ENCODE results near the gene MXD3. TPM values are rescaled to one million over a fixed set of nuclear protein-coding genes. Genes with fewer than 3 reads are reported as not detected.
"Not testable (repeated sequence)": the region's sequence is repeated elsewhere in the genome, so short reads cannot be mapped to it uniquely, and the experiment has no call there.

MXD3 gene
- total RNA-seq, 1 experiment from 2014 or later: 37.6 TPM

- Histone ChIP-seq H3K9me3 (replicated peaks) (no peaks in the 10 kb centered on the region), H3K4me3 (peak within 1 kb of the TSS; percentile 77), H3K36me3 (no peaks in the 10 kb centered on the region), H3K4me1 (peaks cover 8% of the 10 kb centered on the region; the same call in 1 of the 2 replicates), H3K27me3 (peaks cover 1% of the 10 kb centered on the region; the same call in 1 of the 2 replicates), H3K27ac (peak within 1 kb of the TSS; percentile 86)
- peak; percentile 95 to 97 for DNase-seq
Measured at GRCh38 chr5:177351392-177352329, 40.0 kb upstream of the MXD3 start, which contains the start of gene LMAN2. Gene LMAN2 (minus strand): TSS chr5:177351668. CDS start chr5:177351647, 21 bp downstream.

GRCh38 chr5:177350776-177351391, 39.2 kb upstream of the MXD3 start:
- Histone ChIP-seq H3K4me1 (peaks cover 8% of the 10 kb centered on the region; the same call in 1 of the 2 replicates), H3K27ac (peak overlapping the region; percentile 86), H3K9me3 (replicated peaks) (no peaks in the 10 kb centered on the region), H3K27me3 (no peaks in the 10 kb centered on the region), H3K4me3 (peak overlapping the region; percentile 77), H3K36me3 (no peaks in the 10 kb centered on the region; the same call in 1 of the 2 replicates)
- DNase-seq: peak in 1 of 2 experiments; percentile 25

GRCh38 chr5:177349762-177350161, 38.1 kb upstream of the MXD3 start:
- Histone ChIP-seq H3K27me3 (no peaks in the 10 kb centered on the region), H3K4me1 (peaks cover 8% of the 10 kb centered on the region; the same call in 1 of the 2 replicates), H3K9me3 (replicated peaks) (no peaks in the 10 kb centered on the region), H3K4me3 (no peak overlapping the region), H3K36me3 (peaks cover 3% of the 10 kb centered on the region; the same call in 1 of the 2 replicates), H3K27ac (no peak overlapping the region)
- no peak for DNase-seq

- no peak overlapping the region for H3K4me3 ChIP-seq
- H3K9me3 ChIP-seq (replicated peaks): no peaks in the 10 kb centered on the region
- DNase-seq: no peak
- peaks cover 7% of the 10 kb centered on the region; the same call in 1 of the 2 replicates for H3K36me3 ChIP-seq
- H3K27ac ChIP-seq: no peak overlapping the region
- no peaks in the 10 kb centered on the region for H3K27me3 ChIP-seq
- H3K4me1 ChIP-seq: peaks cover 8% of the 10 kb centered on the region; the same call in 1 of the 2 replicates
Measured at GRCh38 chr5:177349362-177349647, 37.6 kb upstream of the MXD3 start.

GRCh38 chr5:177347699-177348098, 36.0 kb upstream of the MXD3 start:
- Histone ChIP-seq H3K27me3 (no peaks in the 10 kb centered on the region), H3K4me1 (peaks cover 8% of the 10 kb centered on the region; the same call in 1 of the 2 replicates), H3K9me3 (replicated peaks) (no peaks in the 10 kb centered on the region), H3K4me3 (no peak overlapping the region), H3K27ac (no peak overlapping the region), H3K36me3 (peaks cover 16% of the 10 kb centered on the region; the same call in 1 of the 2 replicates)
- no peak for DNase-seq

GRCh38 chr5:177346820-177347219, 35.1 kb upstream of the MXD3 start:
- no peak for DNase-seq
- no peaks in the 10 kb centered on the region for H3K27me3 ChIP-seq
- peaks cover 16% of the 10 kb centered on the region; the same call in 1 of the 2 replicates for H3K36me3 ChIP-seq
- peaks cover 8% of the 10 kb centered on the region; the same call in 1 of the 2 replicates for H3K4me1 ChIP-seq
- H3K27ac ChIP-seq: no peak overlapping the region
- H3K9me3 ChIP-seq (replicated peaks): no peaks in the 10 kb centered on the region
- no peak overlapping the region for H3K4me3 ChIP-seq

- Histone ChIP-seq H3K27ac (no peak overlapping the region), H3K9me3 (replicated peaks) (no peaks in the 10 kb centered on the region), H3K36me3 (peaks cover 22% of the 10 kb centered on the region; the same call in 1 of the 2 replicates), H3K4me3 (no peak overlapping the region), H3K27me3 (no peaks in the 10 kb centered on the region), H3K4me1 (0 out of 2 replicates have a peak, but pooled peaks cover 2% of the 10 kb centered on the region)
- DNase-seq: no peak
Measured at GRCh38 chr5:177344891-177345290, 33.2 kb upstream of the MXD3 start.

- no peaks in the 10 kb centered on the region for H3K4me1 ChIP-seq
- DNase-seq: no peak
- no peak overlapping the region for H3K27ac ChIP-seq
- no peaks in the 10 kb centered on the region for H3K9me3 ChIP-seq (replicated peaks)
- H3K4me3 ChIP-seq: no peak overlapping the region
- H3K36me3 ChIP-seq: peaks cover 22% of the 10 kb centered on the region; the same call in 1 of the 2 replicates
- H3K27me3 ChIP-seq: no peaks in the 10 kb centered on the region
Measured at GRCh38 chr5:177343777-177344176, 32.1 kb upstream of the MXD3 start.

GRCh38 chr5:177343000-177343399, 31.3 kb upstream of the MXD3 start:
- H3K36me3 ChIP-seq: peaks cover 22% of the 10 kb centered on the region; the same call in 1 of the 2 replicates
- not testable (repeated sequence) for H3K27ac ChIP-seq; H3K27me3 ChIP-seq; H3K4me1 ChIP-seq; H3K9me3 ChIP-seq (replicated peaks); DNase-seq; H3K4me3 ChIP-seq

GRCh38 chr5:177339107-177339638, 27.5 kb upstream of the MXD3 start:
- H3K4me1 ChIP-seq: no peaks in the 10 kb centered on the region
- H3K36me3 ChIP-seq: peaks cover 26% of the 10 kb centered on the region
- H3K4me3 ChIP-seq: no peak overlapping the region
- no peak overlapping the region for H3K27ac ChIP-seq
- no peak for DNase-seq
- no peaks in the 10 kb centered on the region for H3K27me3 ChIP-seq
- H3K9me3 ChIP-seq (replicated peaks): no peaks in the 10 kb centered on the region

- no peak for DNase-seq
- no peaks in the 10 kb centered on the region for H3K27me3 ChIP-seq
- H3K4me3 ChIP-seq: no peak overlapping the region
- H3K4me1 ChIP-seq: no peaks in the 10 kb centered on the region
- H3K27ac ChIP-seq: no peak overlapping the region
- peaks cover 30% of the 10 kb centered on the region for H3K36me3 ChIP-seq
- H3K9me3 ChIP-seq (replicated peaks): no peaks in the 10 kb centered on the region
Measured at GRCh38 chr5:177338251-177339106, 26.8 kb upstream of the MXD3 start.

- DNase-seq: no peak
- no peaks in the 10 kb centered on the region for H3K27me3 ChIP-seq
- no peak overlapping the region for H3K4me3 ChIP-seq
- no peak overlapping the region for H3K27ac ChIP-seq
- no peaks in the 10 kb centered on the region for H3K4me1 ChIP-seq
- H3K36me3 ChIP-seq: peaks cover 25% of the 10 kb centered on the region
- H3K9me3 ChIP-seq (replicated peaks): no peaks in the 10 kb centered on the region
Measured at GRCh38 chr5:177336603-177337494, 25.2 kb upstream of the MXD3 start.

GRCh38 chr5:177336112-177336511, 24.4 kb upstream of the MXD3 start:
- no peaks in the 10 kb centered on the region for H3K27me3 ChIP-seq
- no peaks in the 10 kb centered on the region for H3K4me1 ChIP-seq
- H3K36me3 ChIP-seq: peaks cover 19% of the 10 kb centered on the region
- no peak overlapping the region for H3K4me3 ChIP-seq
- H3K9me3 ChIP-seq (replicated peaks): no peaks in the 10 kb centered on the region
- peak in 1 of 2 experiments; percentile 30 for DNase-seq
- H3K27ac ChIP-seq: no peak overlapping the region
